Epithelial cell of esophagus (primary cell): ENCODE data around the gene ZBTB7A.

Experiments
- DNase-seq: peaks from one replicate; pipeline ENCODE4 v3.0.0; 2010; ENCODE audit warnings: low read depth
- H3K4me3 ChIP-seq: 2 replicates; pipeline ENCODE4 v1.5.1; 2011; ENCODE audit warnings: mild to moderate bottlenecking, low read length, control low read depth
- CTCF ChIP-seq: IDR thresholded peaks from 2 replicates; pipeline ENCODE4 v1.5.1; 2011; ENCODE audit warnings: low read depth, mild to moderate bottlenecking, low read length, control low read depth, inconsistent platforms; ENCODE audit not compliant: insufficient read depth; ENCODE audit errors: missing control alignments

ZBTB7A gene

GRCh38 chr19:4030981-4031380, 35.7 kb downstream of the ZBTB7A start:
- DNase-seq = no peak
- H3K4me3 ChIP-seq = no peak overlapping the region
- no peak for TF ChIP-seq CTCF

GRCh38 chr19:4030552-4030951, 36.1 kb downstream of the ZBTB7A start:
- no peak for DNase-seq
- no peak overlapping the region for H3K4me3 ChIP-seq
- no peak for TF ChIP-seq CTCF

- no peak overlapping the region for H3K4me3 ChIP-seq
- no peak for TF ChIP-seq CTCF
- DNase-seq = no peak
Measured at GRCh38 chr19:4029247-4029614, 37.5 kb downstream of the ZBTB7A start.

- DNase-seq = no peak
- TF ChIP-seq CTCF = no peak
- no peak overlapping the region for H3K4me3 ChIP-seq
Measured at GRCh38 chr19:4028334-4029246, 38.1 kb downstream of the ZBTB7A start.

- TF ChIP-seq CTCF = no peak
- H3K4me3 ChIP-seq = no peak overlapping the region
- DNase-seq = no peak
Measured at GRCh38 chr19:4027146-4027545, 39.6 kb downstream of the ZBTB7A start.

GRCh38 chr19:4025317-4025716, 41.4 kb downstream of the ZBTB7A start:
- DNase-seq = no peak
- TF ChIP-seq CTCF = no peak
- no peak overlapping the region for H3K4me3 ChIP-seq
